Osteoblast (primary cell): ENCODE data around the gene ESR1. TPM values are rescaled to one million over a fixed set of nuclear protein-coding genes. Genes with fewer than 3 reads are reported as not detected.

ENCODE experiments used
- DNase-seq: peaks from one replicate; pipeline ENCODE4 v3.0.0; 2011; ENCODE audit warnings: low spot score, mixed read lengths; ENCODE audit not compliant: insufficient read length; ENCODE audit errors: missing footprints
- H2AFZ ChIP-seq: 2 replicates; pipeline ENCODE4 v1.6.0; 2011; ENCODE audit warnings: mild to moderate bottlenecking, low read length
- H3K27ac ChIP-seq: 2 replicates; pipeline ENCODE4 v1.5.1; 2011; ENCODE audit warnings: mild to moderate bottlenecking, low read depth, low read length, moderate library complexity
- H3K27me3 ChIP-seq: 2 replicates; pipeline ENCODE4 v1.6.0; 2012; ENCODE audit warnings: mild to moderate bottlenecking, control low read depth, inconsistent platforms, low read length, moderate library complexity; ENCODE audit not compliant: insufficient read depth
- H3K36me3 ChIP-seq: 2 replicates; pipeline ENCODE4 v1.5.1; 2011; ENCODE audit warnings: mild to moderate bottlenecking, low read length, control low read depth, moderate library complexity; ENCODE audit not compliant: insufficient read depth
- H3K4me1 ChIP-seq: 2 replicates; pipeline ENCODE4 v1.5.1; 2011; ENCODE audit warnings: mild to moderate bottlenecking, low read length, control low read depth, moderate library complexity; ENCODE audit not compliant: insufficient read depth
- H3K4me2 ChIP-seq: 2 replicates; pipeline ENCODE4 v1.6.0; 2011; ENCODE audit warnings: mild to moderate bottlenecking, low read length; ENCODE audit not compliant: insufficient read depth
- H3K4me3 ChIP-seq: fragments of 200-600 bp; sonication (generic); 3 replicates; pipeline ENCODE4 v1.5.1; 2012; ENCODE audit warnings: mild to moderate bottlenecking, low read length, inconsistent platforms; ENCODE audit not compliant: insufficient read depth
- H3K79me2 ChIP-seq: 2 replicates; pipeline ENCODE4 v1.6.0; 2012; ENCODE audit warnings: mild to moderate bottlenecking, low read length, control low read depth, inconsistent platforms; ENCODE audit not compliant: insufficient read depth
- H3K9me3 ChIP-seq: 2 replicates; pipeline ENCODE4 v1.5.1; 2011; ENCODE audit warnings: low read depth, low read length, control low read depth
- H4K20me1 ChIP-seq: 2 replicates; pipeline ENCODE4 v1.6.0; 2012; ENCODE audit warnings: mild to moderate bottlenecking, low read length, control low read depth; ENCODE audit not compliant: insufficient read depth
- total RNA-seq: library from RNA; depleted of rRNA; stranded (reverse); fragments of >200 nt; gene quantifications from 2 replicates; pipeline ENCODE4 v1.2.3, GENCODE V29; 2012
- TF ChIP-seq, protein P1 (sequence below): IDR thresholded peaks from 2 replicates; pipeline ENCODE4 v1.5.1; 2011; ENCODE audit warnings: mild to moderate bottlenecking, low read depth, low read length, moderate library complexity; ENCODE audit errors: extremely low read depth

The ESR1 gene
- total RNA-seq, 1 donor, result 3.3 TPM

DNA sequence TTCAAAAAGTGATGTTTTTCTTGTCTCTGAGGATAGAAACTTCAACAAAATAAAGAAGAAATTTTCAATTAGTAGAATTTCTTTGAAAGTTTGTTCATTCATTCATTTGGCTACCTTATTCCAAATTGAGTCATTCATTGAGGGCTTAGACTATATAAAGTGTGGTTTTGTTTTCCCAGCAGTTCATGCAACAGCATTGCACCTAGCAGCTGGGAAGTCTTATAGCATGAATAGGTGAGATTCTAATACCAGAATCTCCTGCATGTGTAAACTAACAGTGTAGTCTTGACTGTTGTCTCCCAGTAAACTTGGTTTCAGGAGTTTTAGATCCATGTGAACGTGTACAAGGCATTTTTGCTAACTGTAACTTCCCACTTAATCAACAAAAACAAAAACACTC is 7.1 kb downstream of the ESR1 start:
- peaks cover 4% of the 10 kb centered on the region for H3K27me3 ChIP-seq
- H3K4me2 ChIP-seq, result no peak overlapping the region

DNA sequence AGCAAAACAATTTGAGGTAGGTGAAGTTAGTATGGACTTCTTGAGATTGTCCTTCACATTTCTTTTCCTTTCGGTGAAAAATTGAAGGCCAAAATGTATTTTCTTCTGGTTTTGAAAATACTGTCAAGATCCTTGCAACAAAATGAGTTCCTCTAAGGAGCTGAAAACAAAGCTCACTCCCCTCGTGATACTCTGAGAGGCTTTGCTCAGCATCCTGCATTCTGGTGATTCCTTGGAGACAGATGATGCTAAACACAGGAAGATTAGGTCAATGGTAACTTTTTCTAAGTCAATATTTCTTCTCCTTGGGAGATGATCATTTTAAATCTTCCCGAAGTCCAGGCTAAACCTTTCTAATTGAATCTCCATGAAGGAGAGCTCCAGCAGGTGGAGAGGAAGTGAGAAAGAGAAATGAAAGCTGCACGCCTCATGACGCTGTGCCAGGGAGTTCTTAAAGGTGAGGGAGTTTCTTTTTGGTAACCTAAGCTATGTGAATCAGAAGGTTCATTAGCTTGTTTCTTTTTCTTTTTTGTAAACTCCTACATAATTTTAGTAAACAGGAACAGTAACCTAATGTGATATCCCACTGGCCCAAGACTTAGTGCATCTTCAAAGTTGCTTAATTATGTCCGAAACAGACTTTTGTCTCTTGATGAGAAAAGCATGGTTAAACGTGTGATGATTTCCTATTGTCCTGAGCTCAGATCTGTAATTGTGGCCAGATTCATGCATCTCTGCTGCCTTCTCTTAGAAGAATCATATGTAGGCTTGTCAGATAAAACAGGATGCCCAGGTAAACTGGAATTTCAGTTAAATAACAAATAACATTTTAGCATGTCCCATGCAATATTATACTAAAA is 15.0 kb downstream of the ESR1 start:
- no peak for DNase-seq
- Histone ChIP-seq H3K27ac (no peak overlapping the region), H2AFZ (no peak overlapping the region), H3K4me2 (no peak overlapping the region), H3K27me3 (no peaks in the 10 kb centered on the region), H3K9me3 (no peaks in the 10 kb centered on the region), H3K79me2 (no peaks in the 10 kb centered on the region), H3K36me3 (no peaks in the 10 kb centered on the region), H4K20me1 (no peaks in the 10 kb centered on the region), H3K4me1 (no peaks in the 10 kb centered on the region), H3K4me3 (no peak overlapping the region)
- TF ChIP-seq, protein P1, sequence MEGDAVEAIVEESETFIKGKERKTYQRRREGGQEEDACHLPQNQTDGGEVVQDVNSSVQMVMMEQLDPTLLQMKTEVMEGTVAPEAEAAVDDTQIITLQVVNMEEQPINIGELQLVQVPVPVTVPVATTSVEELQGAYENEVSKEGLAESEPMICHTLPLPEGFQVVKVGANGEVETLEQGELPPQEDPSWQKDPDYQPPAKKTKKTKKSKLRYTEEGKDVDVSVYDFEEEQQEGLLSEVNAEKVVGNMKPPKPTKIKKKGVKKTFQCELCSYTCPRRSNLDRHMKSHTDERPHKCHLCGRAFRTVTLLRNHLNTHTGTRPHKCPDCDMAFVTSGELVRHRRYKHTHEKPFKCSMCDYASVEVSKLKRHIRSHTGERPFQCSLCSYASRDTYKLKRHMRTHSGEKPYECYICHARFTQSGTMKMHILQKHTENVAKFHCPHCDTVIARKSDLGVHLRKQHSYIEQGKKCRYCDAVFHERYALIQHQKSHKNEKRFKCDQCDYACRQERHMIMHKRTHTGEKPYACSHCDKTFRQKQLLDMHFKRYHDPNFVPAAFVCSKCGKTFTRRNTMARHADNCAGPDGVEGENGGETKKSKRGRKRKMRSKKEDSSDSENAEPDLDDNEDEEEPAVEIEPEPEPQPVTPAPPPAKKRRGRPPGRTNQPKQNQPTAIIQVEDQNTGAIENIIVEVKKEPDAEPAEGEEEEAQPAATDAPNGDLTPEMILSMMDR, result no peak

More for the DNA sequence above, 7.1 kb downstream of the ESR1 start:
- Histone ChIP-seq H2AFZ (no peak overlapping the region), H3K4me1 (no peaks in the 10 kb centered on the region), H4K20me1 (no peaks in the 10 kb centered on the region), H3K4me3 (no peak overlapping the region), H3K27ac (no peak overlapping the region), H3K9me3 (no peaks in the 10 kb centered on the region), H3K79me2 (no peaks in the 10 kb centered on the region), H3K36me3 (no peaks in the 10 kb centered on the region)
- DNase-seq, result no peak
- TF ChIP-seq, protein P1, result no peak

DNA sequence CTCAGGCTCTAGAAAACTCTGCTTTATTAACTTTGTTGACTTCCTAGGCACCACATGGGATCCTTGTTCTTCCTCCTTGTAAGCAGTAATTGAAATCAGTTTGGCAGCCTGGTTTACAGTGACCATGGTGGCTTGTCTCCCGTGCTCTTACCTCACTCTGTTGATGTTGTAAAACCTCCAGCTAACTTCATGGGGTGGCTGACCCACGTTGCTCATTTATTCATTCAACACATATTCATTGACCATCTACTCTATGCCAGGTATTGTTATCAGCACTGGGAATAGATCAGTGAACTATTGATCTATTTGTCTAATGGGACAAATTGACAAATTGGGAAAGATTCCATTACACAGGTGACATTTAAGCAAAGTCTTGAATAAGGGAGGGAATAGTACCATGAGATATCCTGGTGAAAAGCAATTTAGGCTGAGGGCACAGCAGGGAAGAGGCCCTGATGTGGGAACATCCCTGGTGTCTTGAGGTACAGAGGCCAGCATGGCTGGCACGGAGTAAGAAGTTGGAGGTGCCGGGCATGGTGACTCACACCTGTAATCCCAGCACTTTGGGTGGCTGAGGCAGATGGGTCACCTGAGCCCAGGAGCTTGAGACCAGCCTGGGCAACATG is 19.1 kb downstream of the ESR1 start:
- H3K4me1 ChIP-seq, result no peaks in the 10 kb centered on the region
- no peaks in the 10 kb centered on the region for H4K20me1 ChIP-seq
- no peak for DNase-seq
- no peak overlapping the region for H3K27ac ChIP-seq
- H3K27me3 ChIP-seq, result no peaks in the 10 kb centered on the region
- no peak overlapping the region for H3K4me3 ChIP-seq
- TF ChIP-seq, protein P1, result no peak
- no peaks in the 10 kb centered on the region for H3K79me2 ChIP-seq
- no peaks in the 10 kb centered on the region for H3K36me3 ChIP-seq
- H3K9me3 ChIP-seq, result no peaks in the 10 kb centered on the region
- no peak overlapping the region for H2AFZ ChIP-seq
- H3K4me2 ChIP-seq, result no peak overlapping the region

DNA sequence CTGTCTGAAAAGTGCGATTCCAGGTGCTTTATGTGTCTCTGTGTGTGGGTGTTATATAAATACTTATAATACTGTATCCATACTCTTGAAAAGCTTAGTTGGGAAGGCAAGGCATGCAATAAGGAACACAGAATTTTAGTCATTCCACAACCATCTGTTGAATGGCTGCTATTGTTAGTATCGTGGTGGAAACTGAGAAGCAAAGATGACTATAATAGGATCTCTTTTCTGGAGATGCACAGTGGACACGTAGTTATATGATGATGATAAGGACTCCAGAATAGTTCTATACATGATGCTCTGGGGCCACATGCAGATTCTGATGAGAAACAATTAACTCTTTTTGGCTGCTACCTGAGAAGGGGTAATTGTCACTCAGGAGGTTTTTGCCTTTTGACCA is 25.2 kb downstream of the ESR1 start:
- no peak for DNase-seq

More for the DNA sequence above, 25.2 kb downstream of the ESR1 start:
- Histone ChIP-seq H3K79me2 (no peaks in the 10 kb centered on the region), H3K27me3 (no peaks in the 10 kb centered on the region), H3K27ac (no peak overlapping the region), H3K36me3 (no peaks in the 10 kb centered on the region), H3K4me3 (no peak overlapping the region), H2AFZ (no peak overlapping the region), H3K4me2 (no peak overlapping the region), H3K9me3 (no peaks in the 10 kb centered on the region), H4K20me1 (no peaks in the 10 kb centered on the region), H3K4me1 (no peaks in the 10 kb centered on the region)
- TF ChIP-seq, protein P1, result no peak
